Activated naive CD4-positive, alpha-beta T cell treated with anti-CD3 and anti-CD28 coated beads, Interleukin-2, amount 50 U/mL, for 24 hours (primary cell): ENCODE measurements around the gene ARHGEF11.
A peak's percentile ranks its signal among the peaks of the same experiment; 100 is the strongest.

ENCODE experiments used
- H3K27ac Mint-ChIP-seq: one replicate; pipeline ENCODE4 v1.8.0; 2021; ENCODE audit warnings: mild to moderate bottlenecking, mixed read lengths
- H3K27me3 Mint-ChIP-seq: one replicate; pipeline ENCODE4 v1.8.0; 2021; ENCODE audit warnings: mixed read lengths
- H3K36me3 Mint-ChIP-seq: one replicate; pipeline ENCODE4 v1.8.0; 2021; ENCODE audit warnings: mixed read lengths
- H3K4me1 Mint-ChIP-seq: one replicate; pipeline ENCODE4 v1.8.0; 2021; ENCODE audit warnings: mixed read lengths
- H3K4me3 Mint-ChIP-seq: one replicate; pipeline ENCODE4 v1.8.0; 2021; ENCODE audit warnings: mild to moderate bottlenecking, mixed read lengths
- H3K9me3 Mint-ChIP-seq: one replicate; pipeline ENCODE4 v1.8.0; 2021; ENCODE audit warnings: mixed read lengths

ARHGEF11 gene

GRCh38 chr1:156896490-156897033 is 149.0 kb downstream of the ARHGEF11 start:
- Mint-ChIP-seq H3K36me3 (no peaks in the 10 kb centered on the region), H3K4me3 (no peak overlapping the region), H3K27ac (no peak overlapping the region), H3K4me1 (peaks cover 11% of the 10 kb centered on the region), H3K27me3 (peaks cover 11% of the 10 kb centered on the region), H3K9me3 (no peaks in the 10 kb centered on the region)

GRCh38 chr1:156895927-156896326 is 149.6 kb downstream of the ARHGEF11 start:
- Mint-ChIP-seq H3K4me3 (no peak overlapping the region), H3K9me3 (no peaks in the 10 kb centered on the region), H3K27ac (no peak overlapping the region), H3K36me3 (no peaks in the 10 kb centered on the region), H3K27me3 (peaks cover 13% of the 10 kb centered on the region), H3K4me1 (peaks cover 11% of the 10 kb centered on the region)

GRCh38 chr1:156895455-156895812 is 150.1 kb downstream of the ARHGEF11 start:
- Mint-ChIP-seq H3K27ac (peak overlapping the region; percentile 83), H3K9me3 (no peaks in the 10 kb centered on the region), H3K36me3 (no peaks in the 10 kb centered on the region), H3K4me3 (no peak overlapping the region), H3K4me1 (peaks cover 11% of the 10 kb centered on the region), H3K27me3 (peaks cover 13% of the 10 kb centered on the region)

GRCh38 chr1:156894711-156895454 is 150.7 kb downstream of the ARHGEF11 start:
- no peak overlapping the region for H3K27ac Mint-ChIP-seq
- H3K4me1 Mint-ChIP-seq: peaks cover 11% of the 10 kb centered on the region
- no peaks in the 10 kb centered on the region for H3K9me3 Mint-ChIP-seq
- H3K36me3 Mint-ChIP-seq: no peaks in the 10 kb centered on the region
- H3K27me3 Mint-ChIP-seq: peaks cover 13% of the 10 kb centered on the region
- no peak overlapping the region for H3K4me3 Mint-ChIP-seq

- Mint-ChIP-seq H3K4me1 (peaks cover 11% of the 10 kb centered on the region), H3K4me3 (peak overlapping the region; percentile 13), H3K27me3 (peaks cover 16% of the 10 kb centered on the region), H3K36me3 (no peaks in the 10 kb centered on the region), H3K27ac (no peak overlapping the region), H3K9me3 (no peaks in the 10 kb centered on the region)
Measured at GRCh38 chr1:156894001-156894400, 151.5 kb downstream of the ARHGEF11 start.

- no peaks in the 10 kb centered on the region for H3K36me3 Mint-ChIP-seq
- H3K27ac Mint-ChIP-seq: no peak within 1 kb of the TSS
- peaks cover 15% of the 10 kb centered on the region for H3K27me3 Mint-ChIP-seq
- no peaks in the 10 kb centered on the region for H3K9me3 Mint-ChIP-seq
- H3K4me3 Mint-ChIP-seq: peak within 1 kb of the TSS; percentile 57
- peaks cover 8% of the 10 kb centered on the region for H3K4me1 Mint-ChIP-seq
Measured at GRCh38 chr1:156893048-156893953, 152.2 kb downstream of the ARHGEF11 start, which contains the start of gene PEAR1. TSS of gene PEAR1 (plus strand) at chr1:156893718. CDS start at chr1:156903927, 10,209 bp downstream.

- Mint-ChIP-seq H3K4me3 (peak overlapping the region; percentile 57), H3K27me3 (peaks cover 15% of the 10 kb centered on the region), H3K9me3 (no peaks in the 10 kb centered on the region), H3K4me1 (peaks cover 7% of the 10 kb centered on the region), H3K27ac (no peak overlapping the region), H3K36me3 (no peaks in the 10 kb centered on the region)
Measured at GRCh38 chr1:156892190-156893047, 153.1 kb downstream of the ARHGEF11 start.

- Mint-ChIP-seq H3K9me3 (no peaks in the 10 kb centered on the region), H3K4me1 (peaks cover 7% of the 10 kb centered on the region), H3K4me3 (no peak overlapping the region), H3K36me3 (no peaks in the 10 kb centered on the region), H3K27me3 (peaks cover 19% of the 10 kb centered on the region), H3K27ac (no peak overlapping the region)
Measured at GRCh38 chr1:156889802-156890580, 155.6 kb downstream of the ARHGEF11 start.

- H3K36me3 Mint-ChIP-seq: no peaks in the 10 kb centered on the region
- H3K27me3 Mint-ChIP-seq: peaks cover 18% of the 10 kb centered on the region
- H3K27ac Mint-ChIP-seq: no peak overlapping the region
Measured at GRCh38 chr1:156887734-156888133, 157.8 kb downstream of the ARHGEF11 start.

GRCh38 chr1:156887317-156887716 is 158.2 kb downstream of the ARHGEF11 start:
- H3K4me1 Mint-ChIP-seq: no peaks in the 10 kb centered on the region
- no peaks in the 10 kb centered on the region for H3K36me3 Mint-ChIP-seq
- H3K9me3 Mint-ChIP-seq: no peaks in the 10 kb centered on the region
- H3K27ac Mint-ChIP-seq: no peak overlapping the region
- H3K4me3 Mint-ChIP-seq: no peak overlapping the region
- peaks cover 18% of the 10 kb centered on the region for H3K27me3 Mint-ChIP-seq

More at GRCh38 chr1:156887734-156888133, 157.8 kb downstream of the ARHGEF11 start:
- H3K4me1 Mint-ChIP-seq: no peaks in the 10 kb centered on the region
- no peak overlapping the region for H3K4me3 Mint-ChIP-seq
- H3K9me3 Mint-ChIP-seq: no peaks in the 10 kb centered on the region

GRCh38 chr1:156886583-156887281 is 158.8 kb downstream of the ARHGEF11 start:
- no peaks in the 10 kb centered on the region for H3K36me3 Mint-ChIP-seq
- no peaks in the 10 kb centered on the region for H3K9me3 Mint-ChIP-seq
- H3K27me3 Mint-ChIP-seq: peaks cover 21% of the 10 kb centered on the region
- H3K4me1 Mint-ChIP-seq: no peaks in the 10 kb centered on the region
- no peak overlapping the region for H3K27ac Mint-ChIP-seq
- H3K4me3 Mint-ChIP-seq: no peak overlapping the region

GRCh38 chr1:156885880-156886355 is 159.6 kb downstream of the ARHGEF11 start:
- H3K4me3 Mint-ChIP-seq: no peak overlapping the region
- H3K27ac Mint-ChIP-seq: no peak overlapping the region
- H3K27me3 Mint-ChIP-seq: peaks cover 20% of the 10 kb centered on the region
- H3K36me3 Mint-ChIP-seq: no peaks in the 10 kb centered on the region
- H3K4me1 Mint-ChIP-seq: no peaks in the 10 kb centered on the region
- H3K9me3 Mint-ChIP-seq: no peaks in the 10 kb centered on the region

- Mint-ChIP-seq H3K27ac (no peak overlapping the region), H3K9me3 (no peaks in the 10 kb centered on the region), H3K4me1 (no peaks in the 10 kb centered on the region), H3K27me3 (peaks cover 20% of the 10 kb centered on the region), H3K4me3 (no peak overlapping the region), H3K36me3 (no peaks in the 10 kb centered on the region)
Measured at GRCh38 chr1:156885314-156885713, 160.2 kb downstream of the ARHGEF11 start.
